GM18868 (cell line): ENCODE results near the gene PDIA3.
"Not testable (repeated sequence)": the region's sequence is repeated elsewhere in the genome, so short reads cannot be mapped to it uniquely, and the experiment has no call there.

Experiments
- ATAC-seq: cut with Tn5 transposase; IDR thresholded peaks from one replicate; pipeline ENCODE4 v1.9.1; 2021; ENCODE audit warnings: mild to moderate bottlenecking, moderate library complexity; ENCODE audit not compliant: unreplicated experiment

Gene PDIA3

GRCh38 chr15:43776101-43776717 lies 30.0 kb downstream of the PDIA3 start:
- ATAC-seq: peak; percentile 63

- ATAC-seq: peak; percentile 48
These were observed 30.6 kb downstream of the PDIA3 start, which contains the start of gene ELL3 for GRCh38 chr15:43776718-43777266. TSS of gene ELL3 (minus strand) at chr15:43776966. CDS start at chr15:43776901, 65 bp downstream.

GRCh38 chr15:43777267-43777914 lies 31.2 kb downstream of the PDIA3 start:
- ATAC-seq: peak; percentile 54

- ATAC-seq: no peak
These were observed 32.8 kb downstream of the PDIA3 start for GRCh38 chr15:43779016-43779415.

GRCh38 chr15:43789409-43789808 lies 43.2 kb downstream of the PDIA3 start:
- ATAC-seq: no peak

GRCh38 chr15:43791993-43792760 lies 45.9 kb downstream of the PDIA3 start, which contains the start of gene SERF2:
TSS of gene SERF2 (plus strand) at chr15:43792320. CDS start at chr15:43792377, 57 bp downstream.
- peak; percentile 85 for ATAC-seq

GRCh38 chr15:43792761-43793476 lies 46.7 kb downstream of the PDIA3 start:
- ATAC-seq: no peak

- no peak for ATAC-seq
These were observed 47.4 kb downstream of the PDIA3 start for GRCh38 chr15:43793647-43794046.

- no peak for ATAC-seq
These were observed 48.2 kb downstream of the PDIA3 start for GRCh38 chr15:43794269-43795037.

- no peak for ATAC-seq
These were observed 49.0 kb downstream of the PDIA3 start for GRCh38 chr15:43795197-43795596.

- ATAC-seq: no peak
These were observed 49.8 kb downstream of the PDIA3 start for GRCh38 chr15:43795997-43796396.

GRCh38 chr15:43796566-43796965 lies 50.3 kb downstream of the PDIA3 start:
- ATAC-seq: no peak

GRCh38 chr15:43799209-43799944 lies 53.1 kb downstream of the PDIA3 start:
- ATAC-seq: peak; percentile 39

GRCh38 chr15:43799945-43800285 lies 53.7 kb downstream of the PDIA3 start, which contains the start of gene SERINC4:
TSS of gene SERINC4 (minus strand) at chr15:43800220. CDS start at chr15:43799986, 234 bp downstream.
- ATAC-seq: no peak

GRCh38 chr15:43800286-43801141 lies 54.3 kb downstream of the PDIA3 start, which contains the start of gene HYPK:
TSS of gene HYPK (plus strand) at chr15:43800599. CDS start at chr15:43800623, 24 bp downstream.
- peak; percentile 76 for ATAC-seq

GRCh38 chr15:43802676-43803075 lies 56.4 kb downstream of the PDIA3 start:
- ATAC-seq: not testable (repeated sequence)

- peak; percentile 4 for ATAC-seq
These were observed 62.3 kb downstream of the PDIA3 start for GRCh38 chr15:43808435-43808950.
